ENCODE data around the gene MYO9B. TPM values are rescaled to one million over a fixed set of nuclear protein-coding genes. Genes with fewer than 3 reads are reported as not detected.

Gene MYO9B
- total and polyA plus RNA-seq, 7 donors: 24.6 to 95.0 (median 48.2) TPM

- Histone ChIP-seq H3K4me3 (no peak overlapping the region), H3K27me3 (no peaks in the 10 kb centered on the region), H3K36me3 (peaks cover 12 to 14% (median 13%) of the 10 kb centered on the region in 4 donors), H3K9me3 (no peaks in the 10 kb centered on the region), H3K27ac (peak overlapping the region in 3 of 4 donors; percentile 71 to 94 (median 83)), H3K4me1 (peaks cover 0 to 55% (median 37%) of the 10 kb centered on the region in 4 donors)
- WGBS, 2 donors: 74 to 82% methylated on average over 8 of the region's 8 CpGs
- no peak for DNase-seq
- no peak for TF ChIP-seq CTCF (IDR thresholded peaks at IDR 0.05)
- TF ChIP-seq EP300 (IDR thresholded peaks at IDR 0.05): no peak
- TF ChIP-seq POLR2A (IDR thresholded peaks at IDR 0.05): no peak
- intact Hi-C loops (cut with DNase I): no loop called here
Observed at GRCh38 chr19:17097593-17098126, 22.1 kb downstream of the MYO9B start.

- Histone ChIP-seq H3K36me3 (peaks cover 12 to 21% (median 18%) of the 10 kb centered on the region in 4 donors), H3K4me3 (no peak overlapping the region), H3K4me1 (peaks cover 0 to 48% (median 37%) of the 10 kb centered on the region in 4 donors), H3K9me3 (no peaks in the 10 kb centered on the region), H3K27me3 (no peaks in the 10 kb centered on the region), H3K27ac (peak overlapping the region in 3 of 4 donors; percentile 71 to 94 (median 83))
- intact Hi-C loops (cut with DNase I): no loop called here
- DNase-seq: no peak
- TF ChIP-seq POLR2A (IDR thresholded peaks at IDR 0.05): no peak
- TF ChIP-seq POLR2AphosphoS5 (IDR thresholded peaks at IDR 0.05): no peak
- no peak for TF ChIP-seq EP300 (IDR thresholded peaks at IDR 0.05)
- no peak for TF ChIP-seq CTCF (IDR thresholded peaks at IDR 0.05)
- 95 to 96% methylated on average over 9 of the region's 9 CpGs for WGBS, 2 donors
Observed at GRCh38 chr19:17098326-17098725, 22.7 kb downstream of the MYO9B start.

DNA sequence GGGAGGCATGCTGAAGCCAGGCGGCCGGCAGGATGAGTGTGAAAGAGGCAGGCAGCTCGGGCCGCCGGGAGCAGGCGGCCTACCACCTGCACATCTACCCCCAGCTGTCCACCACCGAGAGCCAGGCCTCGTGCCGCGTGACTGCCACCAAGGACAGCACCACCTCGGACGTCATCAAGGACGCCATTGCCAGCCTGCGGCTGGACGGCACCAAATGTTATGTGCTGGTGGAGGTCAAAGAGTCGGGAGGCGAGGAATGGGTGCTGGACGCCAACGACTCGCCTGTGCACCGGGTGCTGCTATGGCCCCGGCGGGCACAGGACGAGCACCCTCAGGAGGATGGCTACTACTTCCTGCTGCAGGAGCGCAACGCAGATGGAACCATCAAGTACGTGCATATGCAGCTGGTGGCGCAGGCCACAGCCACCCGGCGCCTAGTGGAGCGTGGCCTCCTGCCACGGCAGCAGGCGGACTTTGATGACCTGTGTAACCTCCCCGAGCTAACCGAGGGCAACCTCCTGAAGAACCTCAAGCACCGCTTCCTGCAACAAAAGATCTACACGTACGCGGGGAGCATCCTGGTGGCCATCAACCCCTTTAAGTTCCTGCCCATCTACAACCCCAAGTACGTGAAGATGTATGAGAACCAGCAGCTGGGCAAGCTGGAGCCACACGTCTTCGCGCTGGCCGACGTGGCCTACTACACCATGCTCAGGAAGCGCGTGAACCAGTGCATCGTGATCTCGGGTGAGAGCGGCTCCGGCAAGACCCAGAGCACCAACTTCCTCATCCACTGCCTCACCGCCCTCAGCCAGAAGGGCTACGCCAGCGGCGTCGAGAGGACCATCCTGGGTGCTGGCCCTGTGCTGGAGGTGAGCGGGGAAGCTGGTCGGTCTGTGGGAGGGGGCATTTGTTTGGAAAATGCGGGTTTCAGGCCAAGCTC is 26.4 kb downstream of the MYO9B start:
- Histone ChIP-seq H3K27me3 (no peaks in the 10 kb centered on the region), H3K4me3 (no peak overlapping the region), H3K9me3 (no peaks in the 10 kb centered on the region), H3K4me1 (peaks cover 0 to 25% (median 16%) of the 10 kb centered on the region in 4 donors), H3K27ac (no peak overlapping the region), H3K36me3 (peaks cover 12 to 30% (median 20%) of the 10 kb centered on the region in 4 donors)
- 96 to 98% methylated on average over 59 of the region's 59 CpGs for WGBS, 2 donors
- no peak for DNase-seq
- intact Hi-C loops (cut with DNase I): no loop called here
- TF ChIP-seq POLR2AphosphoS5 (IDR thresholded peaks at IDR 0.05) (no peak), POLR2A (IDR thresholded peaks at IDR 0.05) (no peak), CTCF (IDR thresholded peaks at IDR 0.05) (no peak), EP300 (IDR thresholded peaks at IDR 0.05) (no peak)

- no peaks in the 10 kb centered on the region for H3K9me3 ChIP-seq
- intact Hi-C loops (cut with DNase I): no loop called here
- no peaks in the 10 kb centered on the region for H3K27me3 ChIP-seq
- H3K4me3 ChIP-seq: no peak overlapping the region
- peaks cover 12 to 30% (median 20%) of the 10 kb centered on the region in 4 donors for H3K36me3 ChIP-seq
- 66 to 82% methylated on average over 3 of the region's 3 CpGs for WGBS, 2 donors
- peaks cover 0 to 25% (median 16%) of the 10 kb centered on the region in 4 donors for H3K4me1 ChIP-seq
- DNase-seq: no peak
- no peak for TF ChIP-seq POLR2AphosphoS5 (IDR thresholded peaks at IDR 0.05)
- no peak for TF ChIP-seq EP300 (IDR thresholded peaks at IDR 0.05)
- no peak for TF ChIP-seq POLR2A (IDR thresholded peaks at IDR 0.05)
- TF ChIP-seq CTCF (IDR thresholded peaks at IDR 0.05): peak in 2 of 4 experiments; percentile 24 to 38
- peak overlapping the region in 1 of 4 donors; percentile 32 for H3K27ac ChIP-seq
Observed at GRCh38 chr19:17103177-17103576, 27.6 kb downstream of the MYO9B start.

Data from sigmoid colon (tissue), 7 donors.